Measurements from ENCODE around the gene RAB11FIP2.

GRCh38 chr10:117969592-117969991, 77.1 kb downstream of the RAB11FIP2 start:
- TF ChIP-seq, protein P1, sequence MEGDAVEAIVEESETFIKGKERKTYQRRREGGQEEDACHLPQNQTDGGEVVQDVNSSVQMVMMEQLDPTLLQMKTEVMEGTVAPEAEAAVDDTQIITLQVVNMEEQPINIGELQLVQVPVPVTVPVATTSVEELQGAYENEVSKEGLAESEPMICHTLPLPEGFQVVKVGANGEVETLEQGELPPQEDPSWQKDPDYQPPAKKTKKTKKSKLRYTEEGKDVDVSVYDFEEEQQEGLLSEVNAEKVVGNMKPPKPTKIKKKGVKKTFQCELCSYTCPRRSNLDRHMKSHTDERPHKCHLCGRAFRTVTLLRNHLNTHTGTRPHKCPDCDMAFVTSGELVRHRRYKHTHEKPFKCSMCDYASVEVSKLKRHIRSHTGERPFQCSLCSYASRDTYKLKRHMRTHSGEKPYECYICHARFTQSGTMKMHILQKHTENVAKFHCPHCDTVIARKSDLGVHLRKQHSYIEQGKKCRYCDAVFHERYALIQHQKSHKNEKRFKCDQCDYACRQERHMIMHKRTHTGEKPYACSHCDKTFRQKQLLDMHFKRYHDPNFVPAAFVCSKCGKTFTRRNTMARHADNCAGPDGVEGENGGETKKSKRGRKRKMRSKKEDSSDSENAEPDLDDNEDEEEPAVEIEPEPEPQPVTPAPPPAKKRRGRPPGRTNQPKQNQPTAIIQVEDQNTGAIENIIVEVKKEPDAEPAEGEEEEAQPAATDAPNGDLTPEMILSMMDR (conservative IDR thresholded peaks at IDR 0.05 in 1 of 2, IDR thresholded peaks at IDR 0.05 in 1 of 2; ENCODE audit: extremely low read depth in 1 of 2, insufficient read depth in 1 of 2, low read depth in 1 of 2, low read length in 2 of 2) = no peak
- TF ChIP-seq EZH2 (IDR thresholded peaks at IDR 0.05; ENCODE audit: borderline replicate concordance, low read length) = no peak

All from mammary epithelial cell (primary cell).